B cell (primary cell): ENCODE results near the gene TOB2. TPM values are rescaled to one million over a fixed set of nuclear protein-coding genes. Genes with fewer than 3 reads are reported as not detected.

Source experiments
- ATAC-seq: fragments of 200-7000 bp; cut with Tn5 transposase; one replicate; pipeline ENCODE4 v1.10.0; 2021; ENCODE audit warnings: low read depth, mild to moderate bottlenecking, moderate number of reproducible peaks, moderate library complexity
- CTCF ChIA-PET: fragments of 350-600 bp; sonication (Branson Sonifier 250); formaldehyde crosslinking; loops from one replicate; lab custom pipeline; 2021; ENCODE audit warnings: antibody characterized with exemption, inconsistent platforms; lab: Charles Lee
- POLR2A ChIA-PET: fragments of 350-600 bp; sonication (Branson Sonifier 250); formaldehyde crosslinking; loops from one replicate; lab custom pipeline; 2021; ENCODE audit warnings: antibody characterized with exemption; lab: Charles Lee
- DNase-seq: peaks from one replicate; pipeline ENCODE4 v3.0.0; 2013
- H2AFZ ChIP-seq: 2 replicates; pipeline ENCODE4 v1.6.1; 2012; ENCODE audit warnings: mild to moderate bottlenecking, low read depth, low read length; ENCODE audit not compliant: insufficient read depth, poor library complexity, severe bottlenecking
- H3K27ac ChIP-seq, 2 donors: 1 replicate in 1 of 2; 2 replicates in 1 of 2; pipeline ENCODE4 v1.5.1; 2012 to 2013; ENCODE audit warnings: low read length in 2 of 2, mild to moderate bottlenecking in 2 of 2, moderate library complexity in 1 of 2
- H3K27me3 ChIP-seq, 4 experiments: fragments of 200-600 bp in 1 of 4; sonication (generic) in 1 of 4; replicated peaks in 1 of 4; 1 replicate in 2 of 4; 2 replicates in 2 of 4; pipeline versions ENCODE4 v1.6.1 to v1.7.0; 2013 to 2016; ENCODE audit warnings: low read length in 3 of 4, mild to moderate bottlenecking in 2 of 4, mixed read lengths in 1 of 4, moderate library complexity in 1 of 4; ENCODE audit not compliant: insufficient read depth in 4 of 4, control insufficient read depth in 3 of 4; ENCODE audit errors: control extremely low read depth in 1 of 4
- H3K36me3 ChIP-seq, 2 experiments: replicated peaks in 1 of 2; 1 replicate in 1 of 2; 2 replicates in 1 of 2; pipeline versions ENCODE4 v1.6.1 to v1.7.1; 2013; ENCODE audit warnings: low read length in 1 of 2; ENCODE audit not compliant: insufficient read depth in 2 of 2, control insufficient read depth in 1 of 2; ENCODE audit errors: control extremely low read depth in 1 of 2, extremely low read depth in 1 of 2
- H3K4me1 ChIP-seq, 2 donors: fragments of 200-600 bp in 1 of 2; sonication (generic) in 1 of 2; 1 replicate in 1 of 2; 2 replicates in 1 of 2; pipeline versions ENCODE4 v1.5.1 to v1.6.1; 2013 to 2017; ENCODE audit warnings: low read length in 2 of 2; ENCODE audit not compliant: control insufficient read depth in 2 of 2, insufficient read depth in 2 of 2
- H3K4me2 ChIP-seq: replicated peaks from 2 replicates; pipeline ENCODE3; 2012; ENCODE audit warnings: mild to moderate bottlenecking, low read depth, low read length; ENCODE audit not compliant: poor library complexity, severe bottlenecking
- H3K4me3 ChIP-seq, 5 experiments: fragments of 200-600 bp in 1 of 5; sonication (generic) in 1 of 5; 1 replicate in 3 of 5; 2 replicates in 2 of 5; pipeline versions ENCODE4 v1.5.1 to v1.7.0; 2011 to 2016; ENCODE audit warnings: low read length in 4 of 5, mild to moderate bottlenecking in 4 of 5, low read depth in 2 of 5, control low read depth in 1 of 5, moderate library complexity in 1 of 5; ENCODE audit not compliant: insufficient read depth in 1 of 5; ENCODE audit errors: control extremely low read depth in 1 of 5, extremely low read depth in 1 of 5
- H3K79me2 ChIP-seq: fragments of 200-600 bp; sonication (generic); one replicate; pipeline ENCODE4 v1.6.0; 2016; ENCODE audit warnings: low read length; ENCODE audit not compliant: control insufficient read depth, insufficient read depth
- H3K9ac ChIP-seq: fragments of 200-600 bp; sonication (generic); 2 replicates; pipeline ENCODE4 v1.6.1; 2017; ENCODE audit warnings: mild to moderate bottlenecking, low read length, moderate library complexity
- H3K9me3 ChIP-seq, 3 donors: one replicate each; pipeline versions ENCODE4 v1.6.1 to v1.7.1; 2013; ENCODE audit warnings: low read length in 2 of 3; ENCODE audit not compliant: control insufficient read depth in 2 of 3, insufficient read depth in 1 of 3; ENCODE audit errors: control extremely low read depth in 1 of 3
- H4K20me1 ChIP-seq: 2 replicates; pipeline ENCODE4 v1.6.0; 2012; ENCODE audit warnings: mild to moderate bottlenecking, low read length; ENCODE audit not compliant: insufficient read depth, control insufficient read depth, poor library complexity, severe bottlenecking
- H3K27ac Mint-ChIP-seq: one replicate; pipeline ENCODE4 v1.8.0; 2021; ENCODE audit warnings: mixed read lengths
- H3K27me3 Mint-ChIP-seq: one replicate; pipeline ENCODE4 v1.8.0; 2021; ENCODE audit warnings: mixed read lengths
- H3K4me1 Mint-ChIP-seq: one replicate; pipeline ENCODE4 v1.8.0; 2021; ENCODE audit warnings: mixed read lengths
- H3K4me3 Mint-ChIP-seq: one replicate; pipeline ENCODE4 v1.8.0; 2021; ENCODE audit warnings: mixed read lengths
- H3K9me3 Mint-ChIP-seq: one replicate; pipeline ENCODE4 v1.8.0; 2022; ENCODE audit warnings: mixed read lengths; ENCODE audit not compliant: insufficient read depth
- CTCF ChIP-seq: fragments of 200-600 bp; IDR thresholded peaks from one replicate; pipeline ENCODE4 v1.8.0; 2022; ENCODE audit warnings: antibody characterized with exemption, mild to moderate bottlenecking
- EZH2 ChIP-seq: IDR thresholded peaks from 2 replicates; pipeline ENCODE4 v1.6.1; 2012; ENCODE audit warnings: borderline replicate concordance, low read depth, mild to moderate bottlenecking, moderate library complexity, low read length; ENCODE audit not compliant: insufficient read depth, poor library complexity, severe bottlenecking
- WGBS: methylation state at CpG from one replicate; pipeline ENCODE4 v1.1.5; 2013; ENCODE audit warnings: missing lambda C conversion rate; ENCODE audit not compliant: insufficient coverage; 5-methylcytosine and 5-hydroxymethylcytosine counted together
- intact Hi-C: fragments of 100-400 bp; cut with micrococcal nuclease; formaldehyde crosslinking; loops from one replicate; pipeline ENCODE4 v1.10.0; 2022
- polyA plus RNA-seq: library from polyadenylated mRNA; depleted of rRNA; stranded (reverse); fragments of >200 nt; gene quantifications from 2 replicates; pipeline ENCODE4 v1.2.3, GENCODE V29; 2012
- total RNA-seq, 2 donors: library from RNA; stranded (reverse); fragments of 120-200 nt in 1 of 2; gene quantifications; 1 replicate in 1 of 2; 2 replicates in 1 of 2; pipeline versions ENCODE4 v1.2.3 to v1.2.4, GENCODE V29; 2013 to 2022

TOB2 gene
- total and polyA plus RNA-seq, 2 donors (not counting 1 experiment from before 2014, with no cell fraction given) = 40.4 to 56.0 TPM

GRCh38 chr22:41444360-41445128, 2.1 kb downstream of the TOB2 start:
- DNase-seq = peak; percentile 89
- H2AFZ ChIP-seq = peak overlapping the region; percentile 68

More at GRCh38 chr22:41444360-41445128, 2.1 kb downstream of the TOB2 start:
- peak overlapping the region; percentile 94 for H3K27ac Mint-ChIP-seq
- CTCF ChIA-PET = interaction anchor here (1.0 to 6.3 kb wide), 6 partner anchors 24 to 82 kb away, joined by 3 to 41 read pairs (median 6); partner anchors contain the start of genes ACO2 and PHF5A
- H3K9ac ChIP-seq = peak overlapping the region; percentile 85
- no peaks in the 10 kb centered on the region for H3K27me3 Mint-ChIP-seq
- no peaks in the 10 kb centered on the region for H3K36me3 ChIP-seq
- ATAC-seq = peak; percentile 42
- WGBS = 0% methylated on average over 30 of the region's 35 CpGs
- H4K20me1 ChIP-seq = peaks cover 48% of the 10 kb centered on the region
- H3K4me2 ChIP-seq = peak overlapping the region; percentile 92
- H3K4me3 Mint-ChIP-seq = peak overlapping the region; percentile 99
- peak overlapping the region; percentile 91 to 99 (median 97) for H3K4me3 ChIP-seq
- no peaks in the 10 kb centered on the region for H3K27me3 ChIP-seq
- peaks cover 70% of the 10 kb centered on the region for H3K79me2 ChIP-seq
- POLR2A ChIA-PET = interaction anchor here (0.6 to 6.9 kb wide), 7 partner anchors 13 to 63 kb away, joined by 3 to 88 read pairs (median 36); partner anchors contain the start of genes ACO2, PHF5A and TEF
- no peaks in the 10 kb centered on the region for H3K9me3 ChIP-seq
- intact Hi-C loops = loop anchor here (1.0 to 10.0 kb wide), 4 partner anchors 40 to 590 kb away; partner anchors contain the start of genes DESI1, RANGAP1, ST13 and XPNPEP3
- peaks cover 8 to 26% of the 10 kb centered on the region in 2 donors for H3K4me1 ChIP-seq
- H3K27ac ChIP-seq = peak overlapping the region; percentile 50 to 98
- peaks cover 37% of the 10 kb centered on the region for H3K4me1 Mint-ChIP-seq
- no peak for TF ChIP-seq CTCF
- TF ChIP-seq EZH2 = no peak
- H3K9me3 Mint-ChIP-seq = no peaks in the 10 kb centered on the region
